GM21528 (cell line): Measurements from ENCODE around the gene LYZL1.
"Not testable (repeated sequence)": the region's sequence is repeated elsewhere in the genome, so short reads cannot be mapped to it uniquely, and the experiment has no call there.

Experiments used
- ATAC-seq: cut with Tn5 transposase; IDR thresholded peaks from one replicate; pipeline ENCODE4 v1.9.1; 2021; ENCODE audit warnings: mild to moderate bottlenecking, moderate library complexity; ENCODE audit not compliant: unreplicated experiment, low FRiP score

Gene LYZL1

GRCh38 chr10:29259498-29259897 lies 29.4 kb upstream of the LYZL1 start:
- ATAC-seq: no peak

- ATAC-seq: no peak
Observed at GRCh38 chr10:29263506-29263905, 25.4 kb upstream of the LYZL1 start.

GRCh38 chr10:29265210-29265768 lies 23.6 kb upstream of the LYZL1 start:
- ATAC-seq: no peak

GRCh38 chr10:29266641-29267040 lies 22.2 kb upstream of the LYZL1 start:
- no peak for ATAC-seq

GRCh38 chr10:29268011-29268410 lies 20.9 kb upstream of the LYZL1 start:
- ATAC-seq: no peak

GRCh38 chr10:29269486-29269885 lies 19.4 kb upstream of the LYZL1 start:
- ATAC-seq: no peak

- ATAC-seq: no peak
Observed at GRCh38 chr10:29270883-29271282, 18.0 kb upstream of the LYZL1 start.

GRCh38 chr10:29271877-29272276 lies 17.0 kb upstream of the LYZL1 start:
- ATAC-seq: no peak

- ATAC-seq: no peak
Observed at GRCh38 chr10:29273478-29273877, 15.4 kb upstream of the LYZL1 start.

- ATAC-seq: no peak
Observed at GRCh38 chr10:29276251-29276850, 12.5 kb upstream of the LYZL1 start.

- ATAC-seq: no peak
Observed at GRCh38 chr10:29277296-29277695, 11.6 kb upstream of the LYZL1 start.

GRCh38 chr10:29279779-29280487 lies 8.9 kb upstream of the LYZL1 start:
- ATAC-seq: no peak

GRCh38 chr10:29280488-29280840 lies 8.4 kb upstream of the LYZL1 start:
- ATAC-seq: no peak

- no peak for ATAC-seq
Observed at GRCh38 chr10:29285624-29286051, 3.2 kb upstream of the LYZL1 start.

GRCh38 chr10:29287635-29288034 lies 1.2 kb upstream of the LYZL1 start:
- no peak for ATAC-seq

GRCh38 chr10:29291561-29291960 lies 2.7 kb downstream of the LYZL1 start:
- not testable (repeated sequence) for ATAC-seq

GRCh38 chr10:29292406-29292805 lies 3.5 kb downstream of the LYZL1 start:
- ATAC-seq: not testable (repeated sequence)

GRCh38 chr10:29295813-29296212 lies 6.9 kb downstream of the LYZL1 start:
- no peak for ATAC-seq

- no peak for ATAC-seq
Observed at GRCh38 chr10:29297678-29298077, 8.8 kb downstream of the LYZL1 start.

- ATAC-seq: no peak
Observed at GRCh38 chr10:29301359-29301910, 12.6 kb downstream of the LYZL1 start.

GRCh38 chr10:29302499-29302898 lies 13.6 kb downstream of the LYZL1 start:
- no peak for ATAC-seq
